Thyroid gland (tissue), 4 donors: Measurements from ENCODE around the gene SHISA9. TPM values are rescaled to one million over a fixed set of nuclear protein-coding genes. Genes with fewer than 3 reads are reported as not detected.

Source experiments
- DNase-seq, 2 donors: peaks; one replicate each; pipeline ENCODE4 v3.0.0-alpha.2; 2019
- H3K27ac ChIP-seq, 3 donors: fragments of 200-600 bp; sonication (generic); 1 replicate in 2 of 3; 2 replicates in 1 of 3; pipeline ENCODE4 v1.5.1; 2016 to 2019; ENCODE audit warnings: mild to moderate bottlenecking in 1 of 3, moderate library complexity in 1 of 3
- H3K27me3 ChIP-seq: fragments of 200-600 bp; sonication (generic); one replicate; pipeline ENCODE4 v1.5.1; 2019
- H3K36me3 ChIP-seq, 2 donors: fragments of 200-600 bp; sonication (generic); one replicate each; pipeline ENCODE4 v1.5.1; 2016 to 2019
- H3K4me1 ChIP-seq, 2 donors: fragments of 200-600 bp; sonication (generic); one replicate each; pipeline ENCODE4 v1.5.1; 2017 to 2019
- H3K4me3 ChIP-seq, 3 donors: fragments of 200-600 bp; sonication (generic); replicated peaks in 1 of 3; 1 replicate in 2 of 3; 2 replicates in 1 of 3; pipeline ENCODE4 v1.5.1; 2016; ENCODE audit warnings: mild to moderate bottlenecking in 1 of 3
- H3K9me3 ChIP-seq: fragments of 200-600 bp; sonication (generic); one replicate; pipeline ENCODE4 v1.5.1; 2017
- CTCF ChIP-seq, 6 experiments: fragments of 200-600 bp in 3 of 6; fragments of 450-650 bp in 3 of 6; sonication (generic) in 3 of 6; IDR thresholded peaks; one replicate each; pipeline ENCODE4 v1.5.1; 2016 to 2019; ENCODE audit warnings: antibody characterized with exemption in 6 of 6, mild to moderate bottlenecking in 2 of 6, inconsistent platforms in 1 of 6, moderate library complexity in 1 of 6
- POLR2A ChIP-seq, 2 donors: fragments of 450-650 bp; IDR thresholded peaks; one replicate each; pipeline ENCODE4 v1.6.1; 2017; ENCODE audit warnings: antibody characterized with exemption in 2 of 2, mild to moderate bottlenecking in 2 of 2, moderate library complexity in 1 of 2
- WGBS, 2 donors: methylation state at CpG; one replicate each; pipeline ENCODE4 v1.1.5; 2017; 5-methylcytosine and 5-hydroxymethylcytosine counted together
- intact Hi-C: fragments of 100-400 bp; cut with DNase I; formaldehyde crosslinking; loops from one replicate; pipeline ENCODE4 v1.15.1; 2023
- total RNA-seq, 4 donors: library from RNA; depleted of rRNA; stranded (reverse); fragments of >200 nt; gene quantifications; one replicate each; pipeline ENCODE4 v1.2.3, GENCODE V29; 2016

The SHISA9 gene
- total RNA-seq, 4 donors from 2014 or later, result 0.11 to 0.34 (median 0.28) TPM

DNA sequence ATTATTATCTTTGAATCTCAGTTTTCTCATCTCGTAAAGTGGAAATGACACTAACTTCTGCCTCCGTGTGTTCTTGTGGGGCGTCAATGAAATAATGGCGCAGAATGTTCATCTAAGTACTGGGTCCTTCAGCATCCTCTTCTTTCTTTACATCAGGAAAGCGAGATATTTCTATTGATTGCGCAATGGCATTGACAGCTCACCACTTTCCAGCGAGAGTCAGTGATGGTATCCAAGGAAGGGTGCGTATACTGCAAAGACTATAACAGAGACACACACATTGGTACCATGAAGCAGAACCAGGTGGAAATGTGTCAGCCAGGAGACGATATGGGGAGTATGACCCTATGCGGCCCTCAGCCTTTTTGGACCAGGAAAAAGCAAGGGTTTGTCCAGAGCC, 162.1 kb downstream of the SHISA9 start:
- TF ChIP-seq CTCF (IDR thresholded peaks at IDR 0.05) (no peak), POLR2A (IDR thresholded peaks at IDR 0.05) (no peak)
- no peaks in the 10 kb centered on the region for H3K27me3 ChIP-seq
- H3K4me3 ChIP-seq, result no peak overlapping the region
- H3K27ac ChIP-seq, result no peak overlapping the region
- 91 to 94% methylated on average over 10 of the region's 10 CpGs for WGBS, 2 donors
- intact Hi-C loops, result no loop called here
- no peak for DNase-seq
- H3K36me3 ChIP-seq, result no peaks in the 10 kb centered on the region
- no peaks in the 10 kb centered on the region for H3K4me1 ChIP-seq
- no peaks in the 10 kb centered on the region for H3K9me3 ChIP-seq

- 5 to 17% methylated on average over 1 of the region's 1 CpG for WGBS, 2 donors
- no peaks in the 10 kb centered on the region for H3K9me3 ChIP-seq
- TF ChIP-seq POLR2A (IDR thresholded peaks at IDR 0.05) (no peak), CTCF (IDR thresholded peaks at IDR 0.05) (no peak)
- no peak overlapping the region for H3K4me3 ChIP-seq
- DNase-seq, result no peak
- intact Hi-C loops, result no loop called here
- no peaks in the 10 kb centered on the region for H3K4me1 ChIP-seq
- H3K27ac ChIP-seq, result no peak overlapping the region
- H3K36me3 ChIP-seq, result no peaks in the 10 kb centered on the region
- H3K27me3 ChIP-seq, result no peaks in the 10 kb centered on the region
Observed at GRCh38 chr16:13064821-13065220, 163.4 kb downstream of the SHISA9 start.

GRCh38 chr16:13067648-13068047, 166.2 kb downstream of the SHISA9 start:
- TF ChIP-seq CTCF (IDR thresholded peaks at IDR 0.05), result no peak
- TF ChIP-seq POLR2A (IDR thresholded peaks at IDR 0.05), result no peak
- no peaks in the 10 kb centered on the region for H3K9me3 ChIP-seq
- H3K36me3 ChIP-seq, result no peaks in the 10 kb centered on the region
- H3K27me3 ChIP-seq, result no peaks in the 10 kb centered on the region
- H3K27ac ChIP-seq, result no peak overlapping the region
- intact Hi-C loops, result no loop called here
- 90 to 92% methylated on average over 7 of the region's 7 CpGs for WGBS, 2 donors
- H3K4me1 ChIP-seq, result no peaks in the 10 kb centered on the region
- no peak overlapping the region for H3K4me3 ChIP-seq
- DNase-seq, result no peak

- Histone ChIP-seq H3K27me3 (no peaks in the 10 kb centered on the region), H3K4me3 (no peak overlapping the region), H3K9me3 (no peaks in the 10 kb centered on the region), H3K36me3 (no peaks in the 10 kb centered on the region), H3K4me1 (no peaks in the 10 kb centered on the region), H3K27ac (no peak overlapping the region)
- WGBS, 2 donors, result 98% methylated on average over 8 of the region's 8 CpGs
- no peak for DNase-seq
- no peak for TF ChIP-seq CTCF (IDR thresholded peaks at IDR 0.05)
- TF ChIP-seq POLR2A (IDR thresholded peaks at IDR 0.05), result no peak
- intact Hi-C loops, result no loop called here
Observed at GRCh38 chr16:13068912-13069583, 167.7 kb downstream of the SHISA9 start.

DNA sequence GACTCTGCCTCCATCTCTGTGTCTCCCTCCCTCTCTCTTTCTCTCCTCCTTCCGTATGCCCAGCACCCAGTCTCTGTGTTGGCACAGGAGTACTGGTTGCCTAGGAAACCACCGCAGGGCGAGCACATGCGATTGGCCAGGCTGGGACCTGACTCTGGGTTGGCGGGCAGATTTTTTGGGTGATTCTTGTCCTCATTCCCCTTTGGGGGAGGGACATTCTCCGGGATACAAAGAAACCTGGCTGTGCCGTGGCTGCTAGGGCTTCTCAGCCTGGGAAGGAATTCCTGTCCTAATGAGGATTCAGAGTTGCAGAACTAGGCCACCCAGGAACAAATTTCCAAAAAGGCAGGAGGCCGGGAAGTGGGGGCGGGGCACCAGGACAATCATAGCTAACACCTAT, 168.9 kb downstream of the SHISA9 start:
- DNase-seq, result peak in 1 of 2 donors; percentile 7
- Histone ChIP-seq H3K36me3 (no peaks in the 10 kb centered on the region), H3K4me1 (no peaks in the 10 kb centered on the region), H3K27ac (no peak overlapping the region), H3K9me3 (no peaks in the 10 kb centered on the region), H3K4me3 (no peak overlapping the region), H3K27me3 (no peaks in the 10 kb centered on the region)
- 11 to 13% methylated on average over 9 of the region's 9 CpGs for WGBS, 2 donors
- intact Hi-C loops, result no loop called here
- TF ChIP-seq POLR2A (IDR thresholded peaks at IDR 0.05) (no peak), CTCF (IDR thresholded peaks at IDR 0.05) (no peak)
